IPS-15b (cell line): Measurements from ENCODE around the gene BTBD6.

Experiments used
- H3K27me3 ChIP-seq: one replicate; pipeline ENCODE4 v1.6.1; 2013; ENCODE audit warnings: low read length; ENCODE audit not compliant: control insufficient read depth, insufficient read depth
- H3K36me3 ChIP-seq: one replicate; pipeline ENCODE4 v1.6.1; 2013; ENCODE audit warnings: low read length; ENCODE audit not compliant: control insufficient read depth, insufficient read depth
- H3K4me1 ChIP-seq: one replicate; pipeline ENCODE4 v1.6.1; 2013; ENCODE audit warnings: mild to moderate bottlenecking, low read length; ENCODE audit not compliant: control insufficient read depth, insufficient read depth
- H3K4me3 ChIP-seq: one replicate; pipeline ENCODE4 v1.5.1; 2013; ENCODE audit warnings: low read depth, low read length
- H3K9ac ChIP-seq: one replicate; pipeline ENCODE4 v1.6.1; 2013; ENCODE audit warnings: low read depth, mild to moderate bottlenecking, low read length
- H3K9me3 ChIP-seq: one replicate; pipeline ENCODE4 v1.6.1; 2013; ENCODE audit warnings: mild to moderate bottlenecking, low read length; ENCODE audit not compliant: control insufficient read depth, insufficient read depth

BTBD6 gene

GRCh38 chr14:105213361-105213760 is 35.0 kb upstream of the BTBD6 start:
- Histone ChIP-seq H3K4me3 (no peak overlapping the region), H3K9me3 (no peaks in the 10 kb centered on the region), H3K4me1 (no peaks in the 10 kb centered on the region), H3K36me3 (peaks cover 18% of the 10 kb centered on the region), H3K27me3 (no peaks in the 10 kb centered on the region), H3K9ac (no peak overlapping the region)

GRCh38 chr14:105214324-105214915 is 33.9 kb upstream of the BTBD6 start:
- Histone ChIP-seq H3K9me3 (no peaks in the 10 kb centered on the region), H3K4me3 (no peak overlapping the region), H3K9ac (no peak overlapping the region), H3K4me1 (no peaks in the 10 kb centered on the region), H3K36me3 (peaks cover 26% of the 10 kb centered on the region), H3K27me3 (no peaks in the 10 kb centered on the region)

- Histone ChIP-seq H3K4me1 (no peaks in the 10 kb centered on the region), H3K9me3 (no peaks in the 10 kb centered on the region), H3K27me3 (no peaks in the 10 kb centered on the region), H3K9ac (no peak overlapping the region), H3K4me3 (no peak overlapping the region), H3K36me3 (peaks cover 21% of the 10 kb centered on the region)
Observed at GRCh38 chr14:105215602-105216001, 32.7 kb upstream of the BTBD6 start.

GRCh38 chr14:105216490-105217247 is 31.7 kb upstream of the BTBD6 start:
- H3K4me3 ChIP-seq = no peak overlapping the region
- H3K4me1 ChIP-seq = no peaks in the 10 kb centered on the region
- H3K36me3 ChIP-seq = peaks cover 26% of the 10 kb centered on the region
- no peaks in the 10 kb centered on the region for H3K27me3 ChIP-seq
- H3K9ac ChIP-seq = no peak overlapping the region
- no peaks in the 10 kb centered on the region for H3K9me3 ChIP-seq

- Histone ChIP-seq H3K4me1 (no peaks in the 10 kb centered on the region), H3K36me3 (peaks cover 26% of the 10 kb centered on the region), H3K27me3 (no peaks in the 10 kb centered on the region), H3K9ac (no peak overlapping the region), H3K4me3 (no peak overlapping the region), H3K9me3 (no peaks in the 10 kb centered on the region)
Observed at GRCh38 chr14:105217774-105218173, 30.6 kb upstream of the BTBD6 start.

DNA sequence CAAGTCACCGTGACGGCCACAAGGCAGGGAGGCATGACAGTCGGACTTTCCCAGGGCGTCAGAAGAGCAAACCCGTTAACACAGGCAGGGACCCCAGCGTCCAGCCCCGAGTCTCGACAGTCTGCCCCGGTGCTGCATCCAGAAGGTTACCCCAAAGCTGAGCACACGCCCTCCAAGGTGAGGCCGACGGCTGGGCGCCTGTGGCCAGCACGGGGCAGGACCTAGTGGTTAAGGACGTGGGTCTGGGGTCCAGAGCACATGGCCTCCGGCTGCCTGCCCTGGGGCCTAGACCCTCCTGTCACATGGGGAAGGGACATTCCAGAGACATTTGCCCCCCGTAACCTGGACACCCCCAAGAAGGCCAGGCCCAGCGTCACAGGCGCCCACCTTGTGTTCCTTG is 29.7 kb upstream of the BTBD6 start:
- H3K4me3 ChIP-seq = no peak overlapping the region
- H3K9ac ChIP-seq = no peak overlapping the region
- no peaks in the 10 kb centered on the region for H3K9me3 ChIP-seq
- peaks cover 27% of the 10 kb centered on the region for H3K36me3 ChIP-seq
- H3K4me1 ChIP-seq = no peaks in the 10 kb centered on the region
- H3K27me3 ChIP-seq = no peaks in the 10 kb centered on the region

- no peaks in the 10 kb centered on the region for H3K4me1 ChIP-seq
- H3K9ac ChIP-seq = no peak overlapping the region
- peaks cover 27% of the 10 kb centered on the region for H3K36me3 ChIP-seq
Observed at GRCh38 chr14:105219043-105219612, 29.2 kb upstream of the BTBD6 start.

DNA sequence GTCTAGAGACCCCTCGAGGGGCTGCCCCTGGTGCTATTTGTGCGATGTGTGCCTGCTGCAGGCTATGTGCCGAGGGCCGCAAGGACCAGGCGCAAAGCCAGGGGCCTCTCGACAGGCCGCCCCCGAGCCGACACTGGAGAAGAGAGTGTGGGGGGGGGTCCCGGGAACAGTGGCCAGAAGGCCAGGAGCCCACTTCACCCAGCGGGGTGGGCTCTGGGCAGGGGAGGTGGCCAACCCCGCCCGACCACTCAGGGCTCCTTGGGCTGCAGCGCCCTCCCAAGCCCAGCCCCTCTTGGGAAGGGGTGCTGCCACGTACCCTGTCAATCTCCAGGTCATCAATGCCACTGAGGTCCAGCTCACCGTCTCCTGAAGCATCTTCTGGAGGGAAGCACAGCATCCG is 28.6 kb upstream of the BTBD6 start:
- peaks cover 24% of the 10 kb centered on the region for H3K36me3 ChIP-seq
- H3K27me3 ChIP-seq = no peaks in the 10 kb centered on the region
- no peaks in the 10 kb centered on the region for H3K9me3 ChIP-seq
- H3K4me3 ChIP-seq = no peak overlapping the region
- no peak overlapping the region for H3K9ac ChIP-seq
- H3K4me1 ChIP-seq = no peaks in the 10 kb centered on the region

More at GRCh38 chr14:105219043-105219612, 29.2 kb upstream of the BTBD6 start:
- Histone ChIP-seq H3K9me3 (no peaks in the 10 kb centered on the region), H3K4me3 (no peak overlapping the region), H3K27me3 (no peaks in the 10 kb centered on the region)

- Histone ChIP-seq H3K36me3 (peaks cover 27% of the 10 kb centered on the region), H3K4me3 (no peak overlapping the region), H3K27me3 (no peaks in the 10 kb centered on the region), H3K9me3 (no peaks in the 10 kb centered on the region), H3K4me1 (no peaks in the 10 kb centered on the region), H3K9ac (no peak overlapping the region)
Observed at GRCh38 chr14:105220699-105221597, 27.4 kb upstream of the BTBD6 start.

- no peak overlapping the region for H3K9ac ChIP-seq
Observed at GRCh38 chr14:105221598-105222178, 26.6 kb upstream of the BTBD6 start.

GRCh38 chr14:105223260-105223659 is 25.1 kb upstream of the BTBD6 start:
- no peak overlapping the region for H3K4me3 ChIP-seq
- H3K9ac ChIP-seq = no peak overlapping the region

More at GRCh38 chr14:105221598-105222178, 26.6 kb upstream of the BTBD6 start:
- H3K36me3 ChIP-seq = peaks cover 30% of the 10 kb centered on the region
- no peak overlapping the region for H3K4me3 ChIP-seq
- no peaks in the 10 kb centered on the region for H3K4me1 ChIP-seq
- no peaks in the 10 kb centered on the region for H3K9me3 ChIP-seq
- H3K27me3 ChIP-seq = no peaks in the 10 kb centered on the region

More at GRCh38 chr14:105223260-105223659, 25.1 kb upstream of the BTBD6 start:
- Histone ChIP-seq H3K4me1 (no peaks in the 10 kb centered on the region), H3K36me3 (peaks cover 23% of the 10 kb centered on the region), H3K27me3 (no peaks in the 10 kb centered on the region), H3K9me3 (no peaks in the 10 kb centered on the region)
